Measurements from ENCODE around the gene RAMAC.
"Not testable (repeated sequence)": the region's sequence is repeated elsewhere in the genome, so short reads cannot be mapped to it uniquely, and the experiment has no call there.

Gene RAMAC

DNA sequence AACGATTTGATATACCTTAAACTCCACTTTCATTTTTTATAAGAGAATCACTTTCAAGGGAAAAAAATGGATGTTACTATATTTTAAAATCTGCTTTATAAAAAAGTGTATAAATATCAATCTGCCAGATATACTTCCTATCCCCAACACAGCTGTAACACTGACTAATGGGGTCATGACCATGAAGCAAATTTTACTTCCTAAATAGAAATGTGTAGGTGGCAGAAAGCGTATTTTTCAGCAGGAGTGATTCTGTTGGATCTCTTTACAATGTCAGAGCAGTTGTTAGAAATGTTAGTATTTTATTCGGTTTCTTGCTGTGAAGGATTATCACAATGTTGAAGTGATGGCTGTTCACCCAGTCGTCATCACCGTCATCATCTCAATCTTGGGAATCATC, 30.9 kb downstream of the RAMAC start:
- DNase-seq = no peak

DNA sequence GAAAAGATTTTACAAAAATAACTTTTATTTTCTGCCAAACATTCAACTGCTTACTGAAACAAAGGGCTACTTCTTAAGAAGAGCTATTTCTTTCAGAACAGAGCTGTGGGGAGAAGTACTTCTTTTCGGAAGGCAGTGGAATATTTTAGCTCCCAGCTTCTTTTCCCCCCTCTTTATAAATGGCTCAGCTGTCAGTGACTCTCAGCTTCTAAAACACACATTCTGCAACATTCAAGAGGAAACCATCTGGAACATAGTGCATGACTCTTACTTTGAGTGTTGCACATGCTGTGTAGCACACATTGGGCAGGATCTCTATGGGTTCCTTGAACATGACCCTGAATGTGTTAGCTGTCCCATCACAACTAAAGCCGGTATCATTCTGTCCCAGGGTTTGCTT, 32.4 kb downstream of the RAMAC start:
- no peak for DNase-seq

DNA sequence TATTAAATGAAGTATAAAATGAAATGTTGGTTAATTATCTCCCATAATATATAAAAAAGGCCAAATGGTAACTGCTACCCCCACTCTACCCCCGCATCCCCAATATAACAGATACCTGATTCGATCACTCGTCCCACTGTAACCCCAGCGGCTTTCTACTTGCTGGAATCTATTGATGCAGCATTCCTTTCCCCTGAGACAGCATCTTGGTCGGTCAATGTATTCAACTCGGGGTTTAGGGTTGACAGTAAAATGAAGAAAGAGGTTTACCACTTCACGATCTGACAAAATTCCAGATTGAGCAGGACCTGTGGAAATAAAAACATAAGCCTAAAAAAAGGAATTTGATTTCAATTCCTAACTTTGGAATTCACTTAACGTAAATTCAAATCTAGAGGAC, 44.0 kb downstream of the RAMAC start:
- no peak for DNase-seq

DNA sequence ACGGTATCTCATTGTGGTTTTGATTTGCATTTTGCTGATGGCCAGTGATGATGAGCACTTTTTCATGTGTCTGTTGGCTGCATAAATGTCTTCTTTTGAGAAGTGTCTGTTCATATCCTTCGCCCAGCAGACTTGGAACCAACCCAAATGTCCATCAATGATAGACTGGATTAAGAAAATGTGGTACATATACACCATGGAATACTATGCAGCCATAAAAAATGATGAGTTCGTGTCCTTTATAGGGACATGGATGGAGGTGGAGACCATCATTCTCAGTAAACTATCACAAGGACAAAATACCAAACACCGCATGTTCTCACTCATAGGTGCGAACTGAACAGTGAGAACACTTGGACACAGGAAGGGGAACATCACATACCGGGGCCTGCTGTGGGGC, 45.2 kb downstream of the RAMAC start:
- not testable (repeated sequence) for DNase-seq

DNA sequence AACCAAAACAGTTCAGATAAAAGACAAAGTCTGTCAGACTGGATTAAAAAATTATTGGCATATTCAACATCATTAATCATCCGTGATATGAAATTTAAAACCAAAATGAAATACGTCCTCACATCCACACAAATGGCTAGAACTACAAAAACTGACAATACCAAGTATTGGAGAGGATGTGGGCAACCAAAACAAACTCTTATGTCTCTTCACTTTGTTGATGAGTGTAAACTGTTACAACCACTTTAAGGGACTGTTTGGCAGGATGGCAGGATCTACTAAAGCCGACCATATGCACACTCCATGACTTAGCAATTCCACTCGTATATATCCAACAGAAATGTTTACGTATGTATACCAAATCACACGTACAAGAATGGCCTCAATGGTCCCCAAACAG, 50.2 kb downstream of the RAMAC start:
- no peak for DNase-seq

DNA sequence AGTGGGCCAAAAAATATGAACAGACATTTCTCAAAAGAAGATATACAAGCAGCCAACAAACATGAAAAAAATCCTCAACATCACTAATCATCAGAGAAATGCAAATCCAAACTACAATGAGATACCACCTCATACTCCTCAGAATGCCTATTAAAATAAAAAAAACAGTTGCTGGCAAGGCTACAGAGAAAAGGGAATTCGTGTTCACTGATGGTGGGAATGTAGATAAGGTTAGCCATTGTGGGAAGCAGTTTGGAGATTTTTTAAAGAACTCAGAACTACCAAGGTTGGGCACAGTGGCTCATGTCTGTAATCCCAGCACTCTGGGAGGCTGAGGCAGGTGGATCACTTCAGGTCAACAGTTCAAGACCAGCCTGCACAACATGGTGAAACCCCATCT, 53.2 kb downstream of the RAMAC start:
- no peak for DNase-seq

Measured in CD4-positive, alpha-beta T cell treated with Interleukin-12 subunit alpha and Interleukin-12 subunit beta, for 1 hour (primary cell).